T-helper 9 cell (primary cell): ENCODE results near the gene MRPS2.
"Not testable (repeated sequence)": the region's sequence is repeated elsewhere in the genome, so short reads cannot be mapped to it uniquely, and the experiment has no call there.

Experiments
- DNase-seq: peaks from one replicate; pipeline ENCODE4 v3.0.0-alpha.2; 2020

The MRPS2 gene

DNA sequence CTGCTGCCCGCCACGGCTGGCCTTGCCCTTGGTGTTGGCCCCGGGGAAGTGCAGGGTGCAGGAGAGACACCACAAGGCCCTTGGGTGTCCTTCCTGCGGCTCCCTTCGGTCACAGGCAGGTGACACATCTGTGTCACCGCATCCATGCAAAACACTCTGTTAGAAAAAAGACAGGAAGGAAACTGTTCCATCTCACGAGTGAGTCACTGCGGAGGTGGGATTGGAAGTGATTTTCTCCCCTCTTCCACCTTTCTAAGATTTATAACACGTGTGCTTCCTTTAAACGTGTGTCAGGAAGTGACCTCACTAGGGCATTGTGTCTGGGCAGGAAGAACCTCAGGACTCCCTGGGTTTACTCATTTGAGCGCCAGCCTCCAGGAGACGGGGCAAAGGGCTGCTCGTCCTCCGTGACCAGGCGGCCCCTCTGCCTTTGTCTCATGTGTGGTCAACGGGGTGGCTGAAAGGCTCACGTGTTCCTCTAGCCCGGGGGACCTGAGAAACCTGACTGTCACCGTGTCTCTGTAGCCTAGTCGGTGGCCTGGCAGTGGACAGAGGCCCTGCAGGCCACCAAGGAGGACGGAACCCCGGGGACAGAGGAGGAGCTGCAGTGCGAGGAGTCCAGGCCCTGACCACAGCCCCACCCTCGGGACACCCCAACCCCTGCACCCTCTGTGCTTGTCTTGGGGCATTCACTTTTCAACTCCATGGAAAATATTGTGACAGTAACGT is 15.8 kb downstream of the MRPS2 start:
- no peak for DNase-seq

DNA sequence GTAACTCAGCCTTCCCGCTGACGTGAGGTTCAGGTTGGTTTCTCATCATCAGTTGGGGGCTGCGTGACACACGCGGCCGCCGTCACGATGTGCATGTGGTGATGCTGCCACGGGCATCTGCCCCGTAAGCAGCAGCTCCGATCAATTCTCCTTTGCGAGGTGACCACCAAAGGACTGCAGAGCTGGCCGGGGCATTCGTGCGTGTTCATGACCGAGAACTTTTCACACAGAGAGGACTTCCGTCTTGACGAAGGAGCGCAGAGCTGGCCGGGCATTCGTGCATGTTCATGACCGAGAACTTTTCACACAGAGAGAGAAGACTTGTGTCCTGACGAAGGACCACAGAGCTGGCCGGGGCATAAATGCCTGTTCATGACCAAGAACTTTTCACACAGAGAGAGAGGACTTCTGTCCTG is 16.9 kb downstream of the MRPS2 start:
- no peak for DNase-seq

DNA sequence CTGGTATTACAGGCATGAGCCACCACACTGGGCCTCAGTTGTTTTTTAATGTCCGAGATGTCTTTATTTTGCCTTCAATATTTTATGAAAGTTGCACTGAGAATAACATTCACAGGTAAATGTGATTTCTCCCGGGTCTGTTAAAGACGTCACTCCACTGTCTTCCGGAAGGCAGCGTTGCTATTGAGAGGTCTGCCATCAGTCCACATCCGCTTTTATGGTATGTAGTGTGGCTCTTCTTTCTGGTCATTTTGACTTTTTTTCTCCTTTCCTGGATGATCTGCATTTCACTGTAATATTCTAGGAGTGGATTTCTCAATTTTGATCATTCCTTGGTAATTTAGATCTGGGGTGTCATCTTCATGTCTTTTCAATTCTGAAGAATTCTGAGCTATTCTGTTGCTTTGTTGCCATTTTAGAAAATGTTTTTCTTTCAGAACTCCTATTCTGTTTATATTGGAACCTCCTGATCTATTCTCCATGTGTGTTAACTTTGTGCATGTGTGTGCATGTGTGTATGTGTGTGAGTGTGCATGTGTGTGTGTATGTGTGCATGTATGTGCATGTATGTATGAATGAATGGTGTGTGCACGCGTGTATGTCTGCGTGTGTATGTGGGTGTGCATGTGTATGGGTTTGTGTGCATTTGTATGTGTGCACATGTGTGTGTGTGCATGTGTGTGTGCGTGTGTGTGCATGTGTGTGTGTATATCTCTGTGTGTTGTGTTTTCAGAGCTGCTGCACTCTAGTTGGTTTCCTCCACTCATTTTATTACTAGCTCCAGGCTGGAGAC is 18.9 kb downstream of the MRPS2 start:
- DNase-seq, result no peak

DNA sequence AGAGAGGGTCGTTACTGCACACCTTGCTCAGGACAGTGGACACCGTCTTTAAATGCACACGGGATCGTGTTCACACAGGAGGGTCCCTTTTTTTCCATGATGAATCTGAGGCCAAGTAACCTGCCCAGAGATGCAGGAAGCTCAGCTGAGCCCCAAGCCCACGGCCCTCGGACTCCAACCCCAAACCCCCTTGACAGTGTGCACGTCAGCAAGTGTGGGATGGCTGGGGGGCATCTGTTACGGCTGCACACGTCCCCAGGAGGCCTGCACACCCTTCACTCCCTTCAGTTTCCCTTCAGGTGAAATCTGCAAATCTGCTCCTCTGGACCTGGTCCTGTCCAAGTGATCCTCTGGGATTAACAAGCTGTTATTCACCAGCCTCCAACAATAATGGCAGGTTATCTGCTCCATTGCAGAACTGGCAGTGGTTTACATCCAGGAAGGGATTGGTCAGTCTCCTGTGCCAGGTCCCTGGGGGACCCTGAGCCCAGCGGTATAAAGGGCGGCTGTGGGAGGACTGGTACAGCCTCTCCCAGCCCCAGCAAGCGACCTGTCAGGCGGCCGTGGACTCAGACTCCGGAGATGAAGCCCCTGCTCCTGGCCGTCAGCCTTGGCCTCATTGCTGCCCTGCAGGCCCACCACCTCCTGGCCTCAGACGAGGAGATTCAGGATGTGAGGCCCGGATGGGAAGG is 20.6 kb downstream of the MRPS2 start, which contains the start of gene LCN1:
Gene LCN1 (plus strand): TSS at position 525 of the 692 bp plus-strand sequence. CDS start 58 bp downstream, at position 583.
- DNase-seq, result no peak

DNA sequence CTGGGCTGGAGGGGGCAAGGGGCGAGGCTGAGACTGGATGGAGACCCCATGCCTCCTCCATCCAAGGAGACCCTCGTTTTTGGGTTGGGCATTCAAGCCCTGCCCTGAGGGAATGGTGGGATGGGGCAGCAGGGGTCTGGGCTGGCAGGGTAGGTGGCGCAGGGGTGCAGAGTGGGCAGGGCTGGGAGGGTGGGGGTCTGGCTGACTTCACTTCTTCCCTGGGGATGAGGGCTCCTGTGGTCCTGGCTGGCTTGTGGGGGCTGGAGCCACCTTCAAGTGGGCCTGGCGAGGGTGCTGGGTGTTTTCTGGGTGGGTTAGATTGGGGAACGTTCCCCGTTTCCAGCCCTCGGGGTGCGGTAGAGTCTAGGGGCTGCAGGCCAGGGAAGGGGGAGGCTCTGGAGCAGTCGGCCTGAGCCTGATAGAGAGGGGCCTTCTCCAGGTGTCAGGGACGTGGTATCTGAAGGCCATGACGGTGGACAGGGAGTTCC is 21.2 kb downstream of the MRPS2 start:
- DNase-seq, result no peak

DNA sequence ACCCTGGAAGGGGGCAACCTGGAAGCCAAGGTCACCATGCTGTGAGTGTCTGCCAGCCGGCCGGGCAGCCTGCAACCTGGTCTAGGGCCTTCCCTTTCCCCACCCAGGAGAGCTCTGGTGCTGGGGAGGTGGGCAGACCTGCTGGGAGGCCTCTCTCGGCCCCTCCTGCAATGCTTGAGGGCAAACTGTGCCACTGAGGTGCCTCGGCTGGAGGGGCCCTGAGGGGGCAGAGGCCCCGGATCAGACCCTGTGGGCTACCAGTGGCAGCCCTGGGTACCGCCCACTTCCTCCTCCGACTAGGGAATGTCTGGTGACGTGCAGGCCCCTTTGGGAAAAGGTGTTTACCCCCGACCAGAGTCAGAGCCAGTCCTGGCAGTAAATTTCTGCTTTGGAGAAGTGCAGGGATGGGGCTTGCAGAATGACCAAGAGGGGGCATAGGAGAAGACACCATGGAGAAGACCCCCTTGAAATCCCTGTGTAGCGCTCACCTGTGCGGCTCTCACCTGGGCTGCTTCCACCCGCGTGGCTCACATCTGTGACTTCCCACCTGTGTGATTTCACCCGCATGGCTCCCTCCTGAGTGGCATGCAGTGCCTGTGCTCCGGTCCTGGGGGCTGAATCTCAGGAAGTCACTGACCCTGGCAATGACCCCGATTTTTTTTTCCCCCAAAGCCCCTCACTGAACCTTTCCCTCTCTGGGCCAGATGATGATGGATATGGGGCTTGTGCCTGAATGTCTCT is 21.8 kb downstream of the MRPS2 start:
- no peak for DNase-seq

DNA sequence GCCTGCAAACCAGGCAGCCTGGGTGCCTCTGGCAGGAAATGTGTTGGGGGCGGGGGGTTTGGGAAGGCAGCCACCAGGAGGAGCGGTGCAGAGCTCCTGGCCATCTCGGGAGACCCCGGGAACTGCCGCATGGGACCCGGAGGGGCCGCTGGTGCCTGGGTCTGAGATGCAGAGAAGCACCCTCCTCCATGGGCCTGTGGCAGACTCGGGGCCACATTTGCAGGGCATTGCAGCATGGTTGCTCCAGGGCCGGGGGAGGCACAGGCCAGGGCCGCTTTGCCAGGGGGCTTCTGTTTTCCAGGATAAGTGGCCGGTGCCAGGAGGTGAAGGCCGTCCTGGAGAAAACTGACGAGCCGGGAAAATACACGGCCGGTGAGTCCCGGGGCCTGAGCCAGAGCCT is 22.4 kb downstream of the MRPS2 start:
- no peak for DNase-seq

DNA sequence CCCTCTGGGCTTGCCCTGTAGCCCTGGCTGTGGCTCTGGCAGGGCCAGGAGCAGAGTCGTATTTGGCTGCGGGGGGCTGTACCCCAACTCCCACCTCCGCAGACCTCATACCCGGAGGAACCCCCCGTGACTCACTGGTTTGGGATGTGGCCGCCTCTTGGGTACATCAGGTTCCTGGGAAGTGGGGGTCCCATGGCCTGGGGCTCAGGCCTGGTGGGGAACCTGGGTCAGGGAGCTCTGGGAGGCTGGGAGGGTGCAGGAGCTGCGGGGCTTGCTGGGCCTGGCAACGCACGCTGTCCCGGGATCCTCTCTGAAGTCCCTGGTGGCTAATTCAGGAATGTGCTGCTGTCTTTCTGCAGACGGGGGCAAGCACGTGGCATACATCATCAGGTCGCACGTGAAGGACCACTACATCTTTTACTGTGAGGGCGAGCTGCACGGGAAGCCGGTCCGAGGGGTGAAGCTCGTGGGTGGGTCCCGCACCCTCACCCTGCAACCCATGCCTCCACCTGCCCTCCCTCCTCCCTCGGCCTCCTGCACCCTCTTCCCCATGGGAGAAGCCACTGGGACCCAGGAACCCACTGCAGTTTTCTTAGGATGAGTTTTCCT is 23.1 kb downstream of the MRPS2 start:
- DNase-seq, result no peak

DNA sequence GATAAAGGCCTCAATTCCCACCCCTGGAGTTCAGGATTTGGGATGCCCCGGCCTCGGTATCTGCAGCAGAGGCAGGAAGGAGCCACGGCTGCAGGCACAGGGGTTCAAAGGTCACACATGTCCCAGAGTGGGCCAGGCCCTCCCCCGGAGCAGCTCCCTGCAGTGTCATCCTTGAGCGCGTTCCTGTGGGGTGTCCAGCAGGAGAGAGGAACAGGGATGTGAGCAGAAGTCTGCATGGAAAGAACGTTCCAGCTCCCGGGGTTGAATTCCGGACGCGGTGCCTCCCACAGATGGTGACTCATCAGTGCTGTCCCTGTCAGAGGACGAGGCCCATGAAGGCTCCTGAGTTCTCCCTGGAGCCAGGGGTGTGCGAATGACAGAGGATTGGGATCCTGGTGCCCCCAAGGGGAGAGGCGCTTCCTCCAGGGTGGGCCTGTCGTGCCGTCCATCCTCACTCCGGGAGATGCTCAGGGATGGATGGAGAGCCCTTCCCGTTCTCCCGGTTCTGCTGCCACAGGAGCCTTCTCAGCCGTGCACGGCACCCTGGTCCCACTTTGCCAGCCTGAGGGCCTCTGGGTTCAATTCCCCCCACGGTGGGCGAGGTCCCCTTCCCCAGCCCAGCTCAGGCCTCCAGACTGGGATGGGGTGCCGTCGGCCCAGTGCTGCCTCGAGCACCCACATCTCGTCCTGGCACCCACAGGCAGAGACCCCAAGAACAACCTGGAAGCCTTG is 23.8 kb downstream of the MRPS2 start:
- no peak for DNase-seq

DNA sequence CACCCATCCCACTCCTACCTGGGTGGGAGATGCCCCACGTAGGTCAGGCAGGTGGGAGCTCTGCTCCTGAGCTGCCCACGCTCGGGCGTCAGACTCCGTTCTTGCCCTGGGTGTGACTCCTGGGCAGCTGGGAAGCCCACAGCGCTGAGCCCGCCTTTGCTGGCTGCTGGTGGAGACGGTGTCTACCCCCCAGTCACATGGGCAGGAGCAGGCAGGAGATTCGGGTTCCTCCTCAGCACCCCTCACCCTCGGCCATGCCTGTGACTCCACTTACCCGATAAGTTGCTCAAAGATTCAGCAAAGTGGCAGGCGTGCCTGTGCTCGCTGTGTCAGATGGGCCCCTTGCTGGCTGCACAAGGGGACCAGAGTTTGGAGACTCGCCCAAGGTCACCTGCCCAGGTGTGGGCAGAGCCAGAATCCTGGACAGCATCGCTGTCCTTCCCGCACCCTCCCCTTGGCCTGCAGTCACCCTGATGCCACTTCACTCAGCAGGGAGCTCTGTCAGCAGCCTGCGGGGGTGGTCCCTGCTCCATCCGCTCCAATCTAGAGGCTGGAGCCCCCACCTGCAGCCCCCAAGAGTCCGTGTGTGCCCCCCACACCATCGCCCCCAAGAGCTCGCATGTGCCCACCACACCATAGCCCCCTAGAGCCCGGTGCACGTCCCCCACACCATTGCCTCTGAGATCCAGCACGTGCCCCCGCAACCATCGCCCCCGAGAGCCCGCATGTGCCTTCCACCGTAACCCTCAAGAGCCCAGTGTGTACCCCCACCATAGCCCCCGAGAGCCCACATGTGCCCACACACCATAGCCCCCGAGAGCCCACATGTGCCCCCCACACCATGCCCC is 25.0 kb downstream of the MRPS2 start:
- DNase-seq, result no peak

DNA sequence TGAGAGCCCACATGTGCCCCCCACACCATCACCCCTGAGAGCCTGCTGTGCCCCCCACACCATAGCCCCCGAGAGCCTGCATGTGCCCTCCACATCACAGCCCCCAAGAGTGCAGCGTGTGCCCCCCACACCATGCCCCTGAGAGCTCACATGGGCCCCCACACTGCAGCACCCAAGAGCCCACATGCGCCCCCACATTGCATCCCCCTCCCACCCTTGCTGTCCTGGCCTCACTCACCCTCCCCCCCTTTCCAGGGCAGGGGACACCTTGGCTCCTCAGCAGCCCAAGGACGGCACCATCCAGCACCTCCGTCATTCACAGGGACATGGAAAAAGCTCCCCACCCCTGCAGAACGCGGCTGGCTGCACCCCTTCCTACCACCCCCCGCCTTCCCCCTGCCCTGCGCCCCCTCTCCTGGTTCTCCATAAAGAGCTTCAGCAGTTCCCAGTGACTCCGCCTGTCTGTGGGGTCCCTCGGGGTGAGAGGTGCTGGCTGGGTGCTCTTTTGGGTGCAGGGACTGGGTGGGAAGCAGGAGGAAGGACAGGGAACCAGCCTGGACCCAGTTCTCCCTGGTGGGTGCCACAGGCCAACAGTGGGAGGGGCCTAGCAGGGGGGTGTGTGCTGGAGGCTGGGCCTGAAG is 25.7 kb downstream of the MRPS2 start:
- no peak for DNase-seq

DNA sequence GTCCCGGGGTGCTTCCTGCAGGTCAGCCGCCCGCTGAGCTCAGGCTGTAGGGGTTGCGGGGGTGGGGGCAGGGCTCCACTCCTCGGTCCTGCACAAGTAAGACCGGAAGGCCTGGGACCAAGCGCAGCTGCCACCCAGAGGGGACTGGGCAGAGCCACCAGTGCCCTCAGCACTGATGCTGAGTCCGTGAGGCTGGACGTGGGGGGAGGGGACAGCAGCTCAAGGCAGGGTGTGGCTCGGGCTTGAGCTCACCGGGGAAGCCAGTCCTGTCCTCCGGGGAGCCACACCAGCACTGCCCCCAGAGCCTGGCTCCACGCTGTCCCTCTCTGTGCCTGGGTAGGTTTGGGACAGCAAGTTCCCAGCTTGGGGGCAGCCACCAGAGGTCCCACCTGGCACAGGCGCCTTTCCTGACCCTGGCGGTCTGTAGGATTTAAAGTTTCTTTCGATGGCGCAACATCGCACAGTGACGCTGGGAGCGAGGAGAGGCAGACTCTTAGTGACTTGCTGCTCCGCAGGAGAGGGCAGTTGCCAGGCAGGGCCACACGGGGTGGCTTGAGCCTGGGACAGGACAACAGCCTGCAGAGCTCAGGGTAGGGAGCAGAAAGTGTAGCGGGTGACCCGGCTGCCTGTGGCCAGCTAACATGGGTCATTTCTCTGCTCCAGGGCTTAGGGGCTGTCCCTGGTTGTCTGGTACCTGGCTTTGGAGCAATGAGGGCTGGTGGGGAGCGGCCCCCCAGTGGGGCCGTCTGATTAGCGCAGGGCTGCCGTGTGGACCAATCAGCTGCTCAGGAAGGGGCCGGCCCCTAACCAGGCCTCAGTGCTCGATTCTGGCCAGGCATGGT is 26.5 kb downstream of the MRPS2 start:
- no peak for DNase-seq

DNA sequence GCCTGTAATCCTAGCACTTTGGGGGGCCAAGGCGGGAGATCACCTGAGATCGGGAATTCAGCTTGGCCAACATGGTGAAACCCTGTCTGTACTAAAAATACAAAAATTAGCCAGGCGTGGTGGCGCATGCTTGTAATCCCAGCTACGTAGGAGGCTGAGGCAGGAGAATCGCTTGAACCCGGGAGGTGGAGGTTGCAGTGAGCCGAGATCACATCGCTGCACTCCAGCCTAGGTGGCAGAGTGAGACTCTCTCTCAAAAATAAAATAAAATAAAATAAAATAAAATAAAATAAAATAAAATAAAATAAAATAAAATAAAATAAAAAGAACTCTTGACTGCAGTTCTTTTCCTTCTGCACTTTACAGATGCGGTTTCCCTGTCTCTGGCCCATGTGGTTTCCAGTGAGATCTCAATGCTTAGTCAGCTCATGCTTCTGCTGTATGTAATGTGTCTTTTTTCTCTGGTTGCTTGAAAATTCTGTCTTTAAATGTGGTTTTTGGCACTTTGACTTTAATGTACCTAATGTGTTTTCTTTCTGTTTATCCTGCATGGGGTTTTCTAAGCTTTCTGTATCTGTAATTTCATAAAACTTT is 28.5 kb downstream of the MRPS2 start:
- not testable (repeated sequence) for DNase-seq

DNA sequence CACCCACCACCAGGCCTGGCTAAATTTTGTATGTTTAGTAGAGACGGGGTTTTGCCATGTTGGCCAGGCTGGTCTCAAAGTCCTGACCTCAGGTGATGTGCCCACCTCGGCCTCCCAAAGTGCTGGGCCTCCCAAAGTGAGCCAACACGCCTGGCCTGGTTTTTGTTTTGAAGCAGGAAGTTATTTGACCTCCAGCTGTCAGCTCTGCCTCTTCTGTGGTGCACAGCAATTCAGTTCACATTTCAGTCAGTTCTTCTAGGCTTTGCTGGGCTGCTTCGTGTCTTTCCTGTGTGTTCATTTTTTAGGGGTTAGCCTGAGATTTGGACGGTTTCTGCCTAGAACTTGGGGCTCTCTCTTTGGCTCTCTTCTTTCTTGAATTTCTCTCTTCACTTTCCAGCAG is 29.7 kb downstream of the MRPS2 start:
- no peak for DNase-seq

DNA sequence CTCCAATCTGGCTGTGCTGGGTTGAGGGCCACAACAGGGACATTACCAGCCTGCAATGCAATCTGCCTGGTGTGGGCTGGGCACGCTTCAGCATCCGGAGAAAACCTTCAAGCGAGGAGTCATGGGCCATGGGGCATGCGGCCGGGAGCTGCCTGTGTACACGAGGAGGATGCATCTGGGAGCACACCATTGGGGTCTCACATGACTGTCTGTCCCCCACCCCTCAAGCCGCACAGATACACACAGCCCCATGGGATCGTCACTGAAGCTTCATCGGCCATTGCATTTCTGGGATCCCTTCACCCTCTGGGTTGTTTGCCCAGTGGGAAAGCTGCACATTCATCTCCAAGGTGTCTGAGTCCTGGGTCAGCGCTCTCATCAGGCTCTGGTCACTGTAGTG is 30.6 kb downstream of the MRPS2 start:
- DNase-seq, result no peak

DNA sequence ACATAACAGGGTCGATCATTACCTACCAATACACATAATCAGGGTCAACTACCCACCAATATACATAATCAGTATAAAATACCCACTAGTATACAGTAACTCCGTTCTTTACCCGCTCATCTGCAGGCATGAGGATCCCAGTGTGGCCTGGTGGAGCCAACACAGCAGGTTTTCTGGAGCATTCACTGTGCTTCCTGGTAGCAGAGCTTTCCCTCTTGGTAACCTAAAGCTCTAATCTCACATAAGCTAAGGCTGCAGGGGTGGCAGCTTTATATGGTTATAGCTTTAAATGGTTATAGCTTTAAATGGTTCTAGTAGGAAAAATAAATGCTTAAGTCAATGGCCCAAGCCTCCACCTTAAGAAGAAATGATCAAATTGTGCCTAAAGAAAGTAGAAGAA is 32.6 kb downstream of the MRPS2 start:
- DNase-seq, result no peak

DNA sequence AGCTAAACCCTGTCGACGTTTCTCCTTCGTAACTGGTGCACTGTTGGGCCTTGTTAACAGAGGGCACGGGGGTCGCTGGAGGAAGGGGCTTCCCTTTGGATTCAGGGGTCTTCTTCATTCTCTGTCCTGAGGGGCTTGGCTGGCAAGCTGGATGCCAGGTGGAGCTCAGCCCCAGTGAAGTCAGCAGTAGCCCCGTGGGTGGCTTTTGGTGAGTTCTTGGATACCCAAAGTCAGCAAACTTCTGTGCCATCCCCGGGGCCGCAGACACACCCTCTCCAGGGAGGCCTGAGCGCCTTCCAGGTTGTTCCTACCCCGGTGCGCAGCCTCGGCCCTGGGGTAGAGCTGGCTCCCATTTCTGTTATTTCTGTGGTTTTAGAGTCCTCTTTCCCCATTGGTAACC is 33.2 kb downstream of the MRPS2 start:
- DNase-seq, result no peak

DNA sequence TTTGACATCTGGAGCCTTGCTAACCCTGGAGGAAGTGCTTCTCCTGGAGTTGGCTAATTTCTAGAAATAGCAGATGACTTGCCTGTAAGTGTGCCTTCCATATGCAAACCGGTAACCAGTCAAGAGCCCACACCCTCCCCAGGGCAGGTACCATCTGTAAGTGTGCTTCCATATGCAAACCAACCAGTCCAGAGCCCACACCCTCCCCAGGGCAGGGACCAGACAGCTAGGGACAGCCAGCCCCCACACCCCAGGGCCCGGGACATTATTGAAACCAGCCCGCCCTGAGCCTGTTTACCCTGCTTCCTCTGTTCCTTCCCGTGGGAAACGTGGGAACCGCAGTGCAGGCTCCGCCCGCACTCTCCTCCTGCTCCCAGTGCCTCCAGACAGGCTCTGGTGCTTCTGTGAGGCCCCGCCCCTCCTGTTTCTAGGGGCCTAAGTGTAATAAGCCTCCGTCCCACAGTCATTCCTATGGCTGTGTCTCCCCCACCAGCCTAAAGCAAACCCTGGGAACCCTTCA is 33.8 kb downstream of the MRPS2 start:
- DNase-seq, result not testable (repeated sequence)
